GM12892 (cell line): Measurements from ENCODE around the gene SLC25A26.

Source experiments
- POLR2A ChIP-seq: IDR thresholded peaks from 2 replicates; pipeline ENCODE4 v1.6.1; 2011; ENCODE audit warnings: low read depth, low read length, control low read depth
- POLR2AphosphoS5 ChIP-seq: IDR thresholded peaks from 2 replicates; pipeline ENCODE4 v1.6.1; 2011; ENCODE audit warnings: low read depth, low read length, control low read depth
- TAF1 ChIP-seq: IDR thresholded peaks from 2 replicates; pipeline ENCODE4 v1.6.1; 2011; ENCODE audit warnings: low read depth, mild to moderate bottlenecking, control low read depth, low read length, borderline replicate concordance

DNA sequence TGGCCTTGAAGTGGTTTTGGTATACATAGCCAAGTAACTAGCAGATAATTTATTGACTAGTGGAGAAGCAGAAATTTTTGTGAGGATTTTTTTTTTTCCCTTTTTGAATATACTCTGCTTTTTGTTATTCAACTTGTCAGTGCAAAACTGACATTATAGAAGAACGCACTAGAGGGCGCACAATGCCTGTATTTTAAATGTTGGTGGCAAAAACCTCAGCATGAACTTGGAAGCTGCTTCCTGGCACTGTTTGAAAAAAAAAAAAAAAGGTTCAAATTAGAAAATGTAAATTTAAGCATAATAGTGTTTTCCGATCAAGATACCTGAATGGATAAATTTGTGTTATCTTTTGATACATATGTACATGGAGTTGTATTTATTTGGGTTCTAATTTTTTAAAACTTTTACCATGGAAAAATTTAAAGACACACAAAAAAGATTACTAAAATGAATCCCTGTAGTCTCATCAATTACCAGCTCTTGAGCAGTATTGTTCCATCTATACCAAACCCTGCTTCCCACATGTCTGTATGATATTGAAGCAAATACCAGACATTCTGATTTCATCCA is 56.0 kb downstream of the SLC25A26 start:
- no peak for TF ChIP-seq TAF1
- no peak for TF ChIP-seq POLR2AphosphoS5
- TF ChIP-seq POLR2A = no peak
